B cell (primary cell): ENCODE data around the gene FHIT.

ENCODE experiments used
- CTCF ChIP-seq: fragments of 200-600 bp; IDR thresholded peaks from one replicate; pipeline ENCODE4 v1.8.0; 2022; ENCODE audit warnings: antibody characterized with exemption, mild to moderate bottlenecking
- EZH2 ChIP-seq: IDR thresholded peaks from 2 replicates; pipeline ENCODE4 v1.6.1; 2012; ENCODE audit warnings: borderline replicate concordance, low read depth, mild to moderate bottlenecking, moderate library complexity, low read length; ENCODE audit not compliant: insufficient read depth, poor library complexity, severe bottlenecking

GRCh38 chr3:59809710-59810444 is 1441.4 kb downstream of the FHIT start:
- TF ChIP-seq CTCF (peak; percentile 8), EZH2 (no peak)
